Nephron (organoid): ENCODE results near the gene FEN1.

Source experiments
- H3K27ac Mint-ChIP-seq, 3 experiments: 2 replicates each; pipeline ENCODE4 v1.8.0; 2020; ENCODE audit warnings: mixed read lengths in 3 of 3, mild to moderate bottlenecking in 2 of 3, moderate library complexity in 1 of 3
- H3K27me3 Mint-ChIP-seq: 2 replicates; pipeline ENCODE4 v1.8.0; 2021; ENCODE audit warnings: low read depth, mild to moderate bottlenecking, moderate library complexity, mixed read lengths
- H3K36me3 Mint-ChIP-seq: 2 replicates; pipeline ENCODE4 v1.8.0; 2020; ENCODE audit warnings: low read depth, mixed read lengths
- H3K4me1 Mint-ChIP-seq: 2 replicates; pipeline ENCODE4 v1.8.0; 2020; ENCODE audit warnings: mixed read lengths
- H3K4me3 Mint-ChIP-seq, 3 experiments: 2 replicates each; pipeline ENCODE4 v1.8.0; 2020; ENCODE audit warnings: mild to moderate bottlenecking in 3 of 3, mixed read lengths in 3 of 3, moderate library complexity in 2 of 3
- H3K9me3 Mint-ChIP-seq: 2 replicates; pipeline ENCODE4 v1.8.0; 2020; ENCODE audit warnings: mixed read lengths
- TF ChIP-seq, protein P1 (sequence below), 3 experiments: fragments of 200-600 bp; sonication (generic); IDR thresholded peaks; one replicate each; pipeline ENCODE4 v1.5.0; 2021; ENCODE audit warnings: antibody characterized with exemption in 3 of 3; ENCODE audit not compliant: unreplicated experiment in 3 of 3

The FEN1 gene

DNA sequence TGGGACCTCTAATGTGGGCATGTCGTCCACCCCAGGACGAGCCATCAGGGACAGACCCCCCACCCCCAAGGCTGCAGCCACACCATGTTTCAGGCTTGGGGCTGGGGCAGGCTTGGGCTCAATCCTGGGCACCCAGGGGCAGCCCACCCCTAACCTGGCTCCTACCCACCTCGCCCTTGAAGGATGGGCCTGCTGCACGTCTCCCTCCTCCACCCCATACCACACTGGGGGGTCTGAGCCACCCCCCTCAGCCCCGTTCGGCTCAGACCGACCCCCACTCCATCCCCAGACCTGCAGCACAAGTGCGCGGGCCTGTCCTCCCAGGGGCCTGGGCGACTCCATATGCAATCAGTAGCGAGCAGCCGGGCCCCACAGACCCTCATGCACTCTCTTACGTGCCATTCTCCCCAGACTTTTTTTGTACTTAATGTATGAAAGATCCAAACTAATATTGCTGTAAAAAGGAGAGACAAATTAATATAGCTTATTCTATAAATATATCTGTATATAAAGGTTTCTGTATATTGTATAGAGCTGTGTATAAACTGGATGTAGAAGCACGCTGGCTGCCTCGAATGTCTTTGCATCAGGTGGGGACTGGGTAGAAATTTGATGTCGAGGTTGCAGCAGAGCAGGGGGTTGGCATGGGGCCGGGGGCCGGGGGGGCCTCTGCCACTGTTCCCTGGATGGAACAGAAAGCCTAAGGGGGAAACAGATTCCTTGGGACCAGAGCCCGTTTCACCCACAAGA lies 46.1 kb upstream of the FEN1 start:
- H3K27me3 Mint-ChIP-seq, result peaks cover 10% of the 10 kb centered on the region
- peaks cover 4% of the 10 kb centered on the region for H3K36me3 Mint-ChIP-seq
- H3K4me1 Mint-ChIP-seq, result peaks cover 39% of the 10 kb centered on the region
- TF ChIP-seq, protein P1, sequence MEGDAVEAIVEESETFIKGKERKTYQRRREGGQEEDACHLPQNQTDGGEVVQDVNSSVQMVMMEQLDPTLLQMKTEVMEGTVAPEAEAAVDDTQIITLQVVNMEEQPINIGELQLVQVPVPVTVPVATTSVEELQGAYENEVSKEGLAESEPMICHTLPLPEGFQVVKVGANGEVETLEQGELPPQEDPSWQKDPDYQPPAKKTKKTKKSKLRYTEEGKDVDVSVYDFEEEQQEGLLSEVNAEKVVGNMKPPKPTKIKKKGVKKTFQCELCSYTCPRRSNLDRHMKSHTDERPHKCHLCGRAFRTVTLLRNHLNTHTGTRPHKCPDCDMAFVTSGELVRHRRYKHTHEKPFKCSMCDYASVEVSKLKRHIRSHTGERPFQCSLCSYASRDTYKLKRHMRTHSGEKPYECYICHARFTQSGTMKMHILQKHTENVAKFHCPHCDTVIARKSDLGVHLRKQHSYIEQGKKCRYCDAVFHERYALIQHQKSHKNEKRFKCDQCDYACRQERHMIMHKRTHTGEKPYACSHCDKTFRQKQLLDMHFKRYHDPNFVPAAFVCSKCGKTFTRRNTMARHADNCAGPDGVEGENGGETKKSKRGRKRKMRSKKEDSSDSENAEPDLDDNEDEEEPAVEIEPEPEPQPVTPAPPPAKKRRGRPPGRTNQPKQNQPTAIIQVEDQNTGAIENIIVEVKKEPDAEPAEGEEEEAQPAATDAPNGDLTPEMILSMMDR (IDR thresholded peaks at IDR 0.05; ENCODE audit: unreplicated experiment in 3 of 3), result no peak
- H3K4me3 Mint-ChIP-seq, result no peak overlapping the region
- peak overlapping the region; percentile 59 to 86 (median 83) for H3K27ac Mint-ChIP-seq
- no peaks in the 10 kb centered on the region for H3K9me3 Mint-ChIP-seq

DNA sequence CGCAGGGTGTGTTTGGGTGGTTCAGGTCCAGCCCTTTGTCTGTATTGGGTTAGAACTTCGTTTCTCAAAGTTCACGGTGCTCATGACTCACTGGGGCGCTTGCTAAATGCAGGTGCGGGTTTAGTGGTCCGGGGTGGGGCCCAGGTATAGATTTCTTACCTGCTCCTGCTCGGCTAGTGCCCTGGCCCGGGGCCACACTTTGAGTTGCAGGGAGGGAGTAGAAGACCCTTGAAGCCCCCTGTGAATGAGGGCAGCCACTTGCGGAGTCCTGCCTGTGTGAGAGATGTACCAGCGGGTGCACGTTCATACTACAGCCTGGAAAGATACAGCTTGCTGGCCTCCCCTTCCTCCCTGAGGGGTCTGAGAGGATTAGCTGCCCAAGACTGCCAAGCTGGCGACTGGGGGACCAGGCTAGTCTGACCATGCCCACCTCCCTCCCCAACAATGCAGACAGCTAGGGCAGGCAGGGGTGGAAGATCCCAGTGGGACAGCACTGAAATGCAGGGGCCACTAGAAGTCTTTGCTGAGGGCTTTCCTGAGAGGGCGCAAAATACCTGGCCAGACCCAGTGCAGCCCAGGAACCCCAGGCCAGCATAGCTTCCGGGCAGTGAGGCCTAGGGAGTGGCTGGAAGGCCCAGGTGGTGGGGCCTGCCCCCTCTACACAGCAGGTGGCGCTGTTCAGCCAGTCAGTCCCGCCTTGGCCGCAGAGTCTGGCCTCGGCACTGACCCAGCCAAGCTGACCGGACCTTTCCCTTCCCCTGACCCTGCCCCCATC lies 45.3 kb upstream of the FEN1 start:
- peak overlapping the region in 1 of 3 experiments; percentile 86 for H3K27ac Mint-ChIP-seq
- peaks cover 10% of the 10 kb centered on the region for H3K27me3 Mint-ChIP-seq
- peaks cover 31% of the 10 kb centered on the region for H3K4me1 Mint-ChIP-seq
- H3K9me3 Mint-ChIP-seq, result no peaks in the 10 kb centered on the region
- TF ChIP-seq, protein P1 (IDR thresholded peaks at IDR 0.05; ENCODE audit: unreplicated experiment in 3 of 3), result peak; percentile 85 to 94 (median 87)
- no peak overlapping the region for H3K4me3 Mint-ChIP-seq
- no peaks in the 10 kb centered on the region for H3K36me3 Mint-ChIP-seq

DNA sequence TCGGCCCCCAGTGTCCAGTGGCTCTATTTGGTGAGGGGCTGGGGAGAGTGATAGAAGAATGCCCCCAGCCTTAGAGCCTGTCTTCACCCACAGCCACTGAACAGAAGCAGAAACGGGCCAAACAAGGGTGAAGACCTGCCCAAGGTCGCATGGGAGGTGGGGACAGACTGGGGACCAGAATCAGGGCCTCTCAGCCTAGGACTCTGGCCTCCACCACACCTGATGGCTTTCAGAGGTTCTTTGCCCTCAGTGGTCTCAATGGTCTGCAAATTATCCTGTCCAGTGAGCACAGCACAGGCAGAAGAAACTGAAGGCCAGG lies 44.8 kb upstream of the FEN1 start:
- Mint-ChIP-seq H3K4me1 (peaks cover 32% of the 10 kb centered on the region), H3K4me3 (no peak overlapping the region), H3K27me3 (peaks cover 12% of the 10 kb centered on the region), H3K27ac (no peak overlapping the region), H3K9me3 (no peaks in the 10 kb centered on the region), H3K36me3 (no peaks in the 10 kb centered on the region)
- TF ChIP-seq, protein P1 (IDR thresholded peaks at IDR 0.05; ENCODE audit: unreplicated experiment in 3 of 3), result no peak

DNA sequence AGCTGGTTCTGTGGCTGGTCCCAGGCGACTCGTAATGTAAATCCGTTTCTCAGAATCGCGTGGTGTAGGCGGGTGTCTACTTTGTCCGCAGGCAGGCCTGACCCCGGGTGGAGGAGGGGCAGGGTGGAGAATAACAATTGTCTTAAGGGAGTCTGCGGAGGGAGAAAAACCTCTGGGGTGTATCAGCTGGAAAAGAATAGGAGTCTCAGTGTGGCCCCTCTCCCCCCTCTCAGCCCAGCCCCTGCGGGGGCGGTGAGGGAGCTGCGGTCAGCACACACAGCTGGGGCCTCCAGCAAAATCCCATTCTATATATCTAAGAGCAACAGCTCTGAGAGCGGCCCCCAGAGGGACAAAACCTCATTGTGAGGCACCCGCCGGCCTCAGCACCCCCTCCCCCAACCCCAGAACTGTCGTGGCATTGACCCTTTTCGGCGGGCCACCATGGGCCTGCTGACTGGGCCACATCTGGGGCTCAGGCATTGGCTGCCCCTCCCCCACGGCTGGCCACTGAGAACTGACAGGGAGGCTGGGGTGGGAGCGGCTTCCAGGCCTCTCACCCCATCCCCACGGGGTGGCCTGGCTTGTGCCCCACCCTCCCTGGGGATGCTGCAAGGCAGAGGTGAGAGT lies 43.0 kb upstream of the FEN1 start:
- H3K27ac Mint-ChIP-seq, result peak overlapping the region; percentile 83 to 87 (median 85)
- no peaks in the 10 kb centered on the region for H3K36me3 Mint-ChIP-seq
- peaks cover 26% of the 10 kb centered on the region for H3K27me3 Mint-ChIP-seq
- H3K4me3 Mint-ChIP-seq, result peak overlapping the region; percentile 55 to 62 (median 62)
- H3K4me1 Mint-ChIP-seq, result peaks cover 43% of the 10 kb centered on the region
- no peaks in the 10 kb centered on the region for H3K9me3 Mint-ChIP-seq
- TF ChIP-seq, protein P1 (IDR thresholded peaks at IDR 0.05; ENCODE audit: unreplicated experiment in 3 of 3), result no peak

DNA sequence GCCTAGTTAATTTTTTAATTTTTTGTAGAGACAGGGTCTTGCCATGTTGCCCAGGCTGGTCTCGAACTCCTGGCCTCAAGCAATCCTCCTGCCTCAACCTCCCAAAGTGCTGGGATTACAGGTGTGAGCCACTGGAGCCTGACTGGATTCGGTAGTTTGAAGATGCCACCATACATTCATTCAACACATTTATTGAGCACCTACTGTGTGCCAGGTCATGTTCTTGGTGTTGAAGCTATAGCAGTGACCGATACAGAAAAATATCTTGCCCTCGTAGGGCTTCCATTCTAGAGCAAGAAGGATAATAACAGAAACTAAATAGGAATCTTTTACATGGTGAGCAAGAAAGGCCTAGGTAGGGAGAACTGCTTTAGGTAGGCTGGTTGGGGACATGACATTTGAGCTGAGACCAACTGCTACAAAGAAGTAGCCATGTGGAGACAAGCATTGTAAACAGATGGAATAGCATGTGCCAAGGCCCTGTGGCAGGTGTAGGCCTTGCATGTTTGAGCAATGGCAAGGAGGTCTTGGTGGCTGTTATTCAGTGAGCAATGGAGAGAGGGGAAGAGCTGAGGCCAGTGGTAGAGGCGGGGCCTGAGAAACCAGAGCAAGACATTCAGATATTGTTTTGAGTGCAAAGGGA lies 42.0 kb upstream of the FEN1 start:
- H3K4me1 Mint-ChIP-seq, result peaks cover 47% of the 10 kb centered on the region
- H3K36me3 Mint-ChIP-seq, result no peaks in the 10 kb centered on the region
- peak overlapping the region; percentile 11 to 74 (median 53) for H3K27ac Mint-ChIP-seq
- TF ChIP-seq, protein P1 (IDR thresholded peaks at IDR 0.05; ENCODE audit: unreplicated experiment in 3 of 3), result no peak
- peaks cover 30% of the 10 kb centered on the region for H3K27me3 Mint-ChIP-seq
- H3K4me3 Mint-ChIP-seq, result peak overlapping the region; percentile 73 to 82 (median 81)
- H3K9me3 Mint-ChIP-seq, result no peaks in the 10 kb centered on the region
